Parathyroid adenoma (tissue), 2 donors: Measurements from ENCODE around the gene MBP.

Source experiments
- H2AFZ ChIP-seq: fragments of 300-600 bp; sonication (generic); one replicate; pipeline ENCODE4 v1.7.0; 2017; ENCODE audit warnings: antibody characterized with exemption, mild to moderate bottlenecking
- H3K27ac ChIP-seq: fragments of 300-600 bp; sonication (generic); one replicate; pipeline ENCODE4 v1.7.0; 2017
- H3K27me3 ChIP-seq: fragments of 300-600 bp; sonication (generic); one replicate; pipeline ENCODE4 v1.7.0; 2017; ENCODE audit warnings: low read length; ENCODE audit not compliant: control insufficient read depth, insufficient read depth
- H3K36me3 ChIP-seq: fragments of 300-600 bp; sonication (generic); one replicate; pipeline ENCODE4 v1.7.0; 2017; ENCODE audit warnings: low read length; ENCODE audit not compliant: control insufficient read depth, insufficient read depth
- H3K4me1 ChIP-seq: fragments of 300-600 bp; sonication (generic); one replicate; pipeline ENCODE4 v1.7.0; 2017; ENCODE audit warnings: control low read depth
- H3K4me2 ChIP-seq: fragments of 300-600 bp; sonication (generic); one replicate; pipeline ENCODE4 v1.7.0; 2017; ENCODE audit warnings: low read length
- H3K4me3 ChIP-seq: fragments of 300-600 bp; sonication (generic); one replicate; pipeline ENCODE4 v1.7.0; 2017; ENCODE audit warnings: low read depth, low read length
- H3K79me2 ChIP-seq: fragments of 300-600 bp; sonication (generic); one replicate; pipeline ENCODE4 v1.7.0; 2017; ENCODE audit warnings: control low read depth
- H3K9ac ChIP-seq: fragments of 300-600 bp; sonication (generic); one replicate; pipeline ENCODE4 v1.7.0; 2017; ENCODE audit warnings: mild to moderate bottlenecking
- H3K9me3 ChIP-seq: fragments of 300-600 bp; sonication (generic); one replicate; pipeline ENCODE4 v1.7.0; 2017; ENCODE audit warnings: low read length; ENCODE audit not compliant: control insufficient read depth
- CTCF ChIP-seq: fragments of 300-600 bp; sonication (generic); IDR thresholded peaks from one replicate; pipeline ENCODE4 v1.7.0; 2017; ENCODE audit warnings: antibody characterized with exemption, mild to moderate bottlenecking
- donor health status: primary hyperparathyroidism.

Gene MBP

GRCh38 chr18:77070627-77071026 is 62.0 kb downstream of the MBP start:
- Histone ChIP-seq H2AFZ (no peak overlapping the region), H3K4me3 (no peak overlapping the region), H3K27ac (no peak overlapping the region), H3K27me3 (no peaks in the 10 kb centered on the region), H3K36me3 (no peaks in the 10 kb centered on the region), H3K79me2 (peaks cover 40% of the 10 kb centered on the region), H3K4me1 (peaks cover 49% of the 10 kb centered on the region), H3K9ac (no peak overlapping the region), H3K4me2 (no peak overlapping the region), H3K9me3 (no peaks in the 10 kb centered on the region)
- TF ChIP-seq CTCF: no peak

- H3K79me2 ChIP-seq: peaks cover 39% of the 10 kb centered on the region
- H3K9ac ChIP-seq: no peak overlapping the region
- H3K36me3 ChIP-seq: no peaks in the 10 kb centered on the region
- no peaks in the 10 kb centered on the region for H3K9me3 ChIP-seq
- H3K27me3 ChIP-seq: no peaks in the 10 kb centered on the region
- H3K27ac ChIP-seq: no peak overlapping the region
- H3K4me3 ChIP-seq: no peak overlapping the region
- TF ChIP-seq CTCF: no peak
- H3K4me2 ChIP-seq: no peak overlapping the region
- H3K4me1 ChIP-seq: peaks cover 44% of the 10 kb centered on the region
- H2AFZ ChIP-seq: no peak overlapping the region
Measured at GRCh38 chr18:77069931-77070330, 62.7 kb downstream of the MBP start.

- H3K27ac ChIP-seq: no peak overlapping the region
Measured at GRCh38 chr18:77069482-77069881, 63.1 kb downstream of the MBP start.

GRCh38 chr18:77068321-77069312 is 64.0 kb downstream of the MBP start:
- Histone ChIP-seq H3K9ac (no peak overlapping the region), H3K4me1 (peaks cover 31% of the 10 kb centered on the region), H3K27ac (peak overlapping the region; percentile 63), H2AFZ (no peak overlapping the region), H3K79me2 (peaks cover 43% of the 10 kb centered on the region), H3K4me2 (no peak overlapping the region), H3K9me3 (no peaks in the 10 kb centered on the region), H3K36me3 (no peaks in the 10 kb centered on the region), H3K27me3 (no peaks in the 10 kb centered on the region), H3K4me3 (no peak overlapping the region)
- TF ChIP-seq CTCF: no peak

More at GRCh38 chr18:77069482-77069881, 63.1 kb downstream of the MBP start:
- Histone ChIP-seq H3K36me3 (no peaks in the 10 kb centered on the region), H3K4me2 (no peak overlapping the region), H3K4me3 (no peak overlapping the region), H3K27me3 (no peaks in the 10 kb centered on the region), H3K79me2 (peaks cover 39% of the 10 kb centered on the region), H2AFZ (no peak overlapping the region), H3K9me3 (no peaks in the 10 kb centered on the region), H3K4me1 (peaks cover 40% of the 10 kb centered on the region), H3K9ac (no peak overlapping the region)
- TF ChIP-seq CTCF: no peak
